GM21723 (cell line): Measurements from ENCODE around the gene PRR12.
"Not testable (repeated sequence)": the region's sequence is repeated elsewhere in the genome, so short reads cannot be mapped to it uniquely, and the experiment has no call there.

ENCODE experiments used
- ATAC-seq: cut with Tn5 transposase; IDR thresholded peaks from one replicate; pipeline ENCODE4 v1.9.1; 2021; ENCODE audit warnings: mild to moderate bottlenecking, moderate library complexity; ENCODE audit not compliant: unreplicated experiment

Gene PRR12

DNA sequence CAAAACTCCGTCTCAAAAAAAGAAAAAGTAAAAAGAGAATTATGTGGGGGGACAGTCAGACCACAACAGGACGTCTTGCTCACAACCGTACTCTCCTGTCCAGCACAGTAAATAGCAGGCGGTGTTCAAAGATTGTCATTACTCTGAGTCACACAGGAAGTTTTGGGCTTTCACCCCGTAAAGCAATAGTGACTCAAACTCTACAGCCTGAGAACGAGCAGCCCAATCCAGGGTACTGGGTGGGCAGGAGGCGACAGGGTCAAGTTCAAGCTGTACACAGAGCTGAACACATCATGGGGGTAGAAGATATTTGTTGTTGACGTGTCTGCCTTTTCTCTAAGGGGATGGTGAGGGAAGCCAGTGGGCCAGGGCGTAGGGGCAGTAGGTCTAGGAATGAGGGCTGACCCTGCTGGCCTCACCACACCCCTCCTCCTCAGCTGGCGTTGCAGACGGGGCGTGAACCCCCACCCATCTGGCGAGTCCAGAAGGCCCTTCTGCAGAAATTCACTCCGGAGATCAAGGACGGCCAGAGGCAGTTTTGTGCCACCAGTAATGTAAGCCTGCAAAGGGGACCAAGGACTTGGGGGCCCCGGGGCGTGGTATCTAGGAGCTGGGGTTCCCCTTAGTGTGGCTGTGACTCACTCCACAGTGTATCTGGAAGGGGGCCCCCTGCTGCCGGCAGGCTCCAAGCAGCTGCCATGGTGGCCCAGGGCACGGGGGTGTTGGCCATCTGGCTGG is 23.3 kb downstream of the PRR12 start:
- ATAC-seq = no peak

DNA sequence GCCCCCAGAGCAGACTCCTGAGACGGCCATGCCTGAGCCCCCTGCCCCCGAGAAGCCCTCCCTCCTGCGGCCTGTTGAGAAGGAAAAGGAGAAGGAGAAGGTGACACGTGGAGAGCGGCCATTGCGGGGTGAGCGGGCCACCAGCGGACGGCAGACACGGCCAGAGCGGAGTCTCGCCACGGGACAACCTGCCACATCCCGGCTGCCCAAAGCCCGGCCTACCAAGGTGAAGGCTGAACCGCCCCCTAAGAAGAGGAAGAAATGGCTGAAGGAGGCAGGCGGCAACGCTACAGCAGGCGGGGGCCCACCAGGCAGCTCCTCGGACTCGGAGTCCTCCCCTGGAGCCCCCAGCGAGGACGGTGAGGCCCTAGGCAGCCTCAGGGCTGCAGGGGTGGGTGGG is 24.9 kb downstream of the PRR12 start:
- ATAC-seq = no peak

- ATAC-seq = no peak
These were observed 25.6 kb downstream of the PRR12 start for GRCh38 chr19:49616532-49616931.

- no peak for ATAC-seq
These were observed 26.0 kb downstream of the PRR12 start for GRCh38 chr19:49616945-49617344.

GRCh38 chr19:49617860-49618259 is 26.9 kb downstream of the PRR12 start:
- not testable (repeated sequence) for ATAC-seq

DNA sequence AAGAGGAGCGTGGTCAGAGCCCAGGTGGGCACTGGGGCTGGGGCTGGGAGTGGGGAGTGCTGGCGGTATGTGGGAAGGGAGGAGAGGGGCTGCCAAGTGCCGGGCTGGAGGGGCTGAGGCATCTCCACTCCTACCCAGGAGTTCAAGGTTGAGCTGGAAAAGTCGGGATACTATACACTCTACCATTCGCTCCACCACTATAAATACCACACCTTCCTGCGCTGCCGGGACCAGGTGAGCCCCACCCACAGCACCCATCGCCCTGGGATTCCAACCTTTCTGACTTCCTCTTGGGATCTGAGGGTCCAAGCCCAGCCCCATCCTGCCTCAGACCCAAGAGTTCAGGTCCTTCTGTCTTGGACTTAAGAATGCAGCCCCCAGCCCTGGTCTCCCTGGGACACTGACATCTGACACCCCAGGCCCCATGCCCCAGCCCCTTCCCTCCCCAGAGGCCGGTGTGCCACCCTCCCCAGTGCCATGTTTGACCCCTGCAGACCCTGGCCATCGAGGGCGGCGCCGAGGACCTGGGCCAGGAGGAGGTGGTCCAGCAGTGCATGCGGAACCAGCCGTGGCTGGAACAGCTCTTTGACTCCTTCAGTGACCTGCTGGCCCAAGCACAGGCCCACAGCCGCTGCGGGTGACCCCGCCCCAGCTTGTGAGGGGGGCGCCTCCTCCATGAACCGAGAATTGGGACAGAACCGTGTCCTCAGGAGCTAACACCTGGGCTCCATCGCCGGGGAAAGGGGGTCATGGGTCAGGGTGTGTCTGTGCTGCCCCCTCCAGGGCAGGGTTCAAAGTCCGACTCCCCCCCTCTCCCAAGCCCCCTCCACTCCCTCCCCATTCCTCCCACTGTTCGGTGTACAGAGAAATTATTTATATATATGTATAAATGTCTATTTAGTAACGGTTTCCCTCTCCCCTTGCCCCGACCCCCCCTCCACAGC is 34.3 kb downstream of the PRR12 start:
- ATAC-seq = no peak

- ATAC-seq = no peak
These were observed 35.2 kb downstream of the PRR12 start for GRCh38 chr19:49626226-49626625.

- no peak for ATAC-seq
These were observed 38.7 kb downstream of the PRR12 start for GRCh38 chr19:49629659-49630058.

DNA sequence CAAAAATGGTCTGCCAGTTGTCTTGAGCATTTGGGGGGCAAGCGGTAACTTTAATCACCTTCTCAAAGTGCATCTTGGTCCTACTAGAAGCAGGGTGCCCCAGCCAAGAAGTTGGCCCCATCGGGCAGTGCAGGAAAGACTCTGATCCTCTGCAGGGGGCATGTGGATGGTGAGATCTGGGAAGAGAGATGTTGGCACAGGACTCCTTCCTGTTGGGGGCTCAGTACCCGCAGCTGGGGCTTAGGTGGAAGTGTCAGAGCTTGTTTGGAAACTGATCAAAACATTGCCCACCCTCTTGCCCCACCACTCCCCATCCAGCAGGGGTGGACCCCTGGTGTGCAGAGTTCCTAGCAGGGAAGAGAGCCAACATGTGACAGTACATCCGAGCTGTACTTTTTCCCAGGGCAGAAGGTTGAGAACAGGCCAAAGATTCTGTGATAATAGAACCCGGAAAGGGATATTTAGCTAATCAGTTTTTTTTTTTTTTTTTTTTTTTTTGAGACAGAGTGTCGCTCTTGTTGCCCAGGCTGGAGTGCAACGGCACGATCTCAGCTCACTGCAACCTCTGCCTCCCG is 40.1 kb downstream of the PRR12 start:
- ATAC-seq = no peak

GRCh38 chr19:49631610-49632192 is 40.7 kb downstream of the PRR12 start:
- no peak for ATAC-seq

- ATAC-seq = no peak
These were observed 41.6 kb downstream of the PRR12 start for GRCh38 chr19:49632576-49632975.

DNA sequence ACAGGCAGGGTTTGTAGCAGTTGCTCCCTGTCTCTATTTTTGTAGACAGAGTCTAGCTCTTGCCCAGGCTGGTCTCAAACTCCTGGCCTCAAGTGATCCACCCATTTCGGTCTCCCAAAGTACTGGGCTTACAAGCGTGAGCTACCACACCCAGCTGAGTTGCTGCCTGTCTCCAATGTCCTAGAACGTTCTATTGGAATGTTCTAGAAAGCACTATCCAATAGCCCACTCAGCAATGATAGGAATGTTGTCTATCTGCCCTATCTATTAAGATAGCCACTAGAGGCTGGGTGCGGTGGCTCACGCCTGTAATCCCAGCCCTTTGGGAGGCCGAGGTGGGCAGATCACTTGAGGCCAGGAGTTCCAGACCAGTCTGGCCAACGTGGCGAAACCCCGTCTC is 42.3 kb downstream of the PRR12 start:
- ATAC-seq = not testable (repeated sequence)

DNA sequence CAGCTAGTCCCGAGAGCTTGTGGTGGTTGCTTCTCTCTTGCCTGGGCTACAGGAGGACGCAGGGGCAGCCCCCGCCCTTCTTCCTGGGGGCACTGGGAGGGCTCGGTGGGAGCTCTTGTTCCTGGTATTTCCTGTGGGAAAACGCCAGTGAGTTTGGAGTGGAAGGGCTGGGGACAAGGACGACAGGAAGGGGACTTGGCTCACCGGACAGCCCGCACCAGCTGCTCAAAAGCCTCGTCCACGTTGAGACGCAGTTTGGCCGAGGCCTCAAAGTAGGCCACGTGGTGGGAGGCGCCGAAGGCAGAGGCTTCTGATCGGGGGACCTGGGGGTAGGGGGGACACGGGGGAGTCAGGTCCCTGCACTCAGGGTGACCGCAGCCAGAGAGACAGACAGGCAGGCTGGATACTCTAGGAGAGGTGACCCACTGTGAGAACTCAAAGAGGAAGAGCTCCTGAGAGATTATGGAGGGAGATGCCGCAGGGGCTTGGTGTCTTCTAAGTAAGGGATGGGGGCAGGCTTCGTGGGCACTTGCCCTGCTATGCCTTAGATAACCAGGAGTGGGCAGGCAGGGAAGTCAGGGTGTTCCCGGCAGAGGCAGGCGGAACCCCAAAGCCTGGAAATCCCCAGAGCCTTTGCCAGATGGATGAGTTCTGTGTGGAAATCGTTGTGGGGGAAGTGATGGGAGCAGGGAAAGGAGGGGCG is 44.7 kb downstream of the PRR12 start:
- no peak for ATAC-seq

DNA sequence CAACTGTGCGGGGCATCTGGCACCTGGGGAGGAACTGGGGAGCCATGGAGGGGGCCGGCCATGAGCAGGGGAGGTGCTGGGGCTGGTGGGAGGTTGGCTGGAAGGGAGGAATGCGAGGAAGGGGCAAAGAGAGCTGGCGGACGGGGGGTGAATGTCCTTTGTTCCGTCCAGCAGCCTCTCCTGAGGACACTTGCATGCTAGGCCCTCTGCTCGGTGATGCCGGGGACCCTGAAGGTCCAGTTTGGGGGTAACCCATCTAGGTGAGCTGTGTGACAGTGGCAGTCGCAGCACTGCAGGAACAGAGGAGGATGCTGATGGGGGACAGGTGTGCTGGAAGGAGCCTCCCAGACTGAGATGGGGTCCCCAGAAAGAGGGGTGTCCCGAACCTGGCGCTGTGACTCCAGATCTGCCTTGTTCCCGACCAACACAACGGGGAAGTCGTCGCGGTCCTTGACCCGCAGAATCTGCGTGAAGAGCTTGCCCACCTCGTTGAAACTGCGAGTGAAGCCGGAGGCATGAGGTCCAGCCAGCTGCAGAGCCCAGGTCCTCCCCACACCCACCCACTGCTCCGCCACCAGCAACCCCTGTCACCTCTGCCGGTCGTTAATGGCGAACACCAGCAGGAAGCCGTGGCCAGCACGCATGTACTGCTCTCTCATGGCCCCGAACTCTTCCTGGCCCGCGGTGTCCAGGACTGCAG is 45.4 kb downstream of the PRR12 start:
- ATAC-seq = no peak

GRCh38 chr19:49637821-49638738 is 47.1 kb downstream of the PRR12 start:
- no peak for ATAC-seq

- no peak for ATAC-seq
These were observed 48.6 kb downstream of the PRR12 start for GRCh38 chr19:49639401-49640112.

GRCh38 chr19:49640113-49640898 is 49.3 kb downstream of the PRR12 start, which contains the start of gene RRAS:
RRAS (minus strand) TSS chr19:49640143; CDS start chr19:49640098, 45 bp downstream.
- peak; percentile 61 for ATAC-seq
